Retinal pigment epithelial cell (primary cell): ENCODE data around the gene HADHA.
A peak's percentile ranks its signal among the peaks of the same experiment; 100 is the strongest.

ENCODE experiments used
- DNase-seq: peaks from one replicate; pipeline ENCODE4 v3.0.0-alpha.2; 2010; ENCODE audit warnings: low read depth
- H3K4me3 ChIP-seq: 2 replicates; pipeline ENCODE4 v1.5.1; 2011; ENCODE audit warnings: mild to moderate bottlenecking, low read length, control low read depth, moderate library complexity
- TF ChIP-seq, protein P1 (sequence below): conservative IDR thresholded peaks from 2 replicates; pipeline ENCODE4 v1.5.1; 2011; ENCODE audit warnings: low read depth, low read length, control low read depth, inconsistent platforms

The HADHA gene

GRCh38 chr2:26182441-26182840, 62.0 kb downstream of the HADHA start:
- TF ChIP-seq, protein P1, sequence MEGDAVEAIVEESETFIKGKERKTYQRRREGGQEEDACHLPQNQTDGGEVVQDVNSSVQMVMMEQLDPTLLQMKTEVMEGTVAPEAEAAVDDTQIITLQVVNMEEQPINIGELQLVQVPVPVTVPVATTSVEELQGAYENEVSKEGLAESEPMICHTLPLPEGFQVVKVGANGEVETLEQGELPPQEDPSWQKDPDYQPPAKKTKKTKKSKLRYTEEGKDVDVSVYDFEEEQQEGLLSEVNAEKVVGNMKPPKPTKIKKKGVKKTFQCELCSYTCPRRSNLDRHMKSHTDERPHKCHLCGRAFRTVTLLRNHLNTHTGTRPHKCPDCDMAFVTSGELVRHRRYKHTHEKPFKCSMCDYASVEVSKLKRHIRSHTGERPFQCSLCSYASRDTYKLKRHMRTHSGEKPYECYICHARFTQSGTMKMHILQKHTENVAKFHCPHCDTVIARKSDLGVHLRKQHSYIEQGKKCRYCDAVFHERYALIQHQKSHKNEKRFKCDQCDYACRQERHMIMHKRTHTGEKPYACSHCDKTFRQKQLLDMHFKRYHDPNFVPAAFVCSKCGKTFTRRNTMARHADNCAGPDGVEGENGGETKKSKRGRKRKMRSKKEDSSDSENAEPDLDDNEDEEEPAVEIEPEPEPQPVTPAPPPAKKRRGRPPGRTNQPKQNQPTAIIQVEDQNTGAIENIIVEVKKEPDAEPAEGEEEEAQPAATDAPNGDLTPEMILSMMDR = no peak
- no peak overlapping the region for H3K4me3 ChIP-seq
- DNase-seq = no peak

- TF ChIP-seq, protein P1 = no peak
- DNase-seq = no peak
- H3K4me3 ChIP-seq = no peak overlapping the region
Measured at GRCh38 chr2:26179446-26179913, 65.0 kb downstream of the HADHA start.

DNA sequence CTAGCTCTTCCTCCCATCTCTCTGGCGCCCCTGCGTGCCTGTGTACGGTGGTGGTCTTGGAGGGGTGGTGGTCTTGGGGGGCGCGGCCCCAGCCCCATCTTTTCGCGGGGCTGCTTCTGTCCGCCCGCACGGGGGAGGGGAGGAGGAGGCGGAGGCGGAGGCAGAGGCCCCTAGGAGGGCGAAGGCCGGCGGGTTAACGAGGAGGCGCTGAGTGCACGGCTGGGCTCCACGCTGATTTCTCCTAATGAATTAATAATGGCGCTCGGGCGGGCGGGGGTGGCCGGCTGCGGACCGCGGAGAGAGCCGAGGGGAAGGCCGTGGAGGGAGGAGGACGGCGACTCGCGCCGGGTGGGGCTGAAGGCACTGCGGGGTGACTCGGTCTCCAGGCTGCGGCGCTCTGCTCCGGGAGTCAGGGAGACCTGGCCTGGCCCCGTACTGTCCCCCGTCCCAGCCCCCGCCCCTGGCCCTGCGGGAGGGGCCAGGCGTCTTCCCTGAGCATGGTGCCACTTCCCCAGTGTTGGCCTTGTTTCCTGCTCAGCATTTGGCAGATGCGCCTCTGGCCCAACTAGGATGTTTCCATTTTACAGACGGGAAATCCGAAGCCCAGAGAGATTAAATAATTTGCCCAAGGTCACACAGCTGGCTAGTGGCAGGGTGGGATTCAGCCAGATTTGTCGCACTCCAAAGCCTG, 65.5 kb downstream of the HADHA start:
- H3K4me3 ChIP-seq = peak overlapping the region; percentile 36
- no peak for DNase-seq
- TF ChIP-seq, protein P1 = no peak

GRCh38 chr2:26178246-26178645, 66.2 kb downstream of the HADHA start:
- peak overlapping the region; percentile 36 for H3K4me3 ChIP-seq
- TF ChIP-seq, protein P1 = no peak
- no peak for DNase-seq

- H3K4me3 ChIP-seq = no peak overlapping the region
- TF ChIP-seq, protein P1 = no peak
- DNase-seq = no peak
Measured at GRCh38 chr2:26177122-26177521, 67.3 kb downstream of the HADHA start.

DNA sequence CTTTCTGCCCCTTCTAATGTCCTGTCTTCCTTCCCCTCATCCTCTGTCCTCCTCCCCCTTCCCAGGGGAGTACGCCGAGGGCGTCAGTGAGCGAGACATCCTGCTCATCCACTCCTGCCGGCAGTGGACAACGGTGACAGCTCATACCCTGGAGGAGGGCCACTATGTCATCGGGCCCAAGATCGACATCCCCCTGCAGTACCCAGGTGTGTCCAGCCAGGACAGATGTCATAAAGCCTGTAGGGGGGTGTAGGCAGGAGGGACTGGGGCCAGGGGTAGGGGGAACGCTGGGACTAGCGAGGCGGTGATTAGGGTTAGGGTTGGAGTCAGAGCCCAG, 68.2 kb downstream of the HADHA start:
- no peak for DNase-seq
- TF ChIP-seq, protein P1 = no peak
- no peak overlapping the region for H3K4me3 ChIP-seq
